HFFc6 (cell line): ENCODE measurements around the gene SCUBE1. TPM values are rescaled to one million over a fixed set of nuclear protein-coding genes. Genes with fewer than 3 reads are reported as not detected.
"Not testable (repeated sequence)": the region's sequence is repeated elsewhere in the genome, so short reads cannot be mapped to it uniquely, and the experiment has no call there.

ENCODE experiments used
- DNase-seq: peaks from one replicate; pipeline ENCODE4 v3.0.0-alpha.2; 2018
- H3K27ac Mint-ChIP-seq: 2 replicates; pipeline ENCODE4 v1.8.0; 2020; ENCODE audit warnings: mild to moderate bottlenecking, mixed read lengths
- H3K27me3 Mint-ChIP-seq: 2 replicates; pipeline ENCODE4 v1.8.0; 2021; ENCODE audit warnings: mild to moderate bottlenecking, moderate library complexity, mixed read lengths; ENCODE audit not compliant: insufficient read depth
- H3K36me3 Mint-ChIP-seq: 2 replicates; pipeline ENCODE4 v1.8.0; 2021; ENCODE audit warnings: low read depth, mixed read lengths
- H3K4me1 Mint-ChIP-seq: 2 replicates; pipeline ENCODE4 v1.8.0; 2020; ENCODE audit warnings: low read depth, mixed read lengths
- H3K4me3 Mint-ChIP-seq: 2 replicates; pipeline ENCODE4 v1.8.0; 2020; ENCODE audit warnings: mild to moderate bottlenecking, moderate library complexity, mixed read lengths
- H3K9me3 Mint-ChIP-seq: 2 replicates; pipeline ENCODE4 v1.8.0; 2020; ENCODE audit warnings: mild to moderate bottlenecking, mixed read lengths
- CTCF ChIP-seq: fragments of 200-600 bp; sonication (generic); IDR thresholded peaks from 2 replicates; pipeline ENCODE4 v1.5.0; 2021; ENCODE audit warnings: antibody characterized with exemption, mild to moderate bottlenecking
- total RNA-seq, 6 experiments: library from RNA; stranded (reverse); fragmentation: NEBNext Ultra II Directional; extraction: Animal tissue kit (Norgen Biotek cat#: 25700); gene quantifications; 2 replicates in 1 of 6; 3 replicates in 5 of 6; pipeline ENCODE4 v1.2.3, GENCODE V29; 2021

The SCUBE1 gene
- total RNA-seq, 6 experiments from 2014 or later, result not detected

GRCh38 chr22:43287441-43287840 is 55.7 kb downstream of the SCUBE1 start:
- no peaks in the 10 kb centered on the region; the same call in 1 of the 2 replicates for H3K4me1 Mint-ChIP-seq
- H3K9me3 Mint-ChIP-seq, result no peaks in the 10 kb centered on the region
- H3K27me3 Mint-ChIP-seq, result peaks cover 55% of the 10 kb centered on the region
- no peak for TF ChIP-seq CTCF
- no peaks in the 10 kb centered on the region for H3K36me3 Mint-ChIP-seq
- DNase-seq, result no peak
- H3K4me3 Mint-ChIP-seq, result no peak overlapping the region
- no peak overlapping the region for H3K27ac Mint-ChIP-seq

- TF ChIP-seq CTCF, result no peak
- H3K4me1 Mint-ChIP-seq, result no peaks in the 10 kb centered on the region
- no peaks in the 10 kb centered on the region for H3K9me3 Mint-ChIP-seq
- H3K27me3 Mint-ChIP-seq, result peaks cover 56% of the 10 kb centered on the region
- no peak for DNase-seq
- H3K4me3 Mint-ChIP-seq, result no peak overlapping the region
- no peak overlapping the region for H3K27ac Mint-ChIP-seq
- no peaks in the 10 kb centered on the region for H3K36me3 Mint-ChIP-seq
Observed at GRCh38 chr22:43281394-43281793, 61.8 kb downstream of the SCUBE1 start.

- not testable (repeated sequence) for H3K4me3 Mint-ChIP-seq, DNase-seq, H3K4me1 Mint-ChIP-seq, H3K27ac Mint-ChIP-seq, H3K36me3 Mint-ChIP-seq, H3K9me3 Mint-ChIP-seq
- H3K27me3 Mint-ChIP-seq, result peaks cover 51% of the 10 kb centered on the region
Observed at GRCh38 chr22:43280523-43280886, 62.7 kb downstream of the SCUBE1 start.

- no peaks in the 10 kb centered on the region for H3K9me3 Mint-ChIP-seq
- H3K4me3 Mint-ChIP-seq, result no peak overlapping the region
- no peak for DNase-seq
- no peak for TF ChIP-seq CTCF
- H3K27ac Mint-ChIP-seq, result no peak overlapping the region
- H3K27me3 Mint-ChIP-seq, result peaks cover 47% of the 10 kb centered on the region
- no peaks in the 10 kb centered on the region for H3K36me3 Mint-ChIP-seq
- H3K4me1 Mint-ChIP-seq, result peaks cover 11% of the 10 kb centered on the region
Observed at GRCh38 chr22:43279867-43280522, 63.2 kb downstream of the SCUBE1 start.

GRCh38 chr22:43277987-43278601 is 65.1 kb downstream of the SCUBE1 start:
- peaks cover 12% of the 10 kb centered on the region for H3K4me1 Mint-ChIP-seq
- TF ChIP-seq CTCF, result no peak
- peaks cover 34% of the 10 kb centered on the region for H3K27me3 Mint-ChIP-seq
- H3K27ac Mint-ChIP-seq, result no peak overlapping the region
- H3K4me3 Mint-ChIP-seq, result no peak overlapping the region
- no peaks in the 10 kb centered on the region for H3K36me3 Mint-ChIP-seq
- no peaks in the 10 kb centered on the region for H3K9me3 Mint-ChIP-seq
- DNase-seq, result no peak

- no peak for DNase-seq
- Mint-ChIP-seq H3K4me3 (no peak overlapping the region), H3K36me3 (no peaks in the 10 kb centered on the region), H3K27ac (no peak overlapping the region), H3K27me3 (peaks cover 30% of the 10 kb centered on the region), H3K4me1 (peaks cover 22% of the 10 kb centered on the region), H3K9me3 (no peaks in the 10 kb centered on the region)
- no peak for TF ChIP-seq CTCF
Observed at GRCh38 chr22:43277091-43277490, 66.1 kb downstream of the SCUBE1 start.
